NCI-H2081 (cell line): ENCODE data around the gene CDRT4.

ENCODE experiments used
- DNase-seq, 2 experiments: peaks; one replicate each; lab custom pipeline; 2025; lab: John Stamatoyannopoulos, UW

Gene CDRT4

GRCh38 chr17:15492791-15493692 lies 25.6 kb upstream of the CDRT4 start:
- no peak for DNase-seq

GRCh38 chr17:15492186-15492585 lies 24.8 kb upstream of the CDRT4 start:
- no peak for DNase-seq

GRCh38 chr17:15490634-15491261 lies 23.3 kb upstream of the CDRT4 start:
- DNase-seq: no peak

- DNase-seq: no peak
Observed at GRCh38 chr17:15488557-15488956, 21.1 kb upstream of the CDRT4 start.

GRCh38 chr17:15485045-15485444 lies 17.6 kb upstream of the CDRT4 start:
- no peak for DNase-seq

- no peak for DNase-seq
Observed at GRCh38 chr17:15483431-15483830, 16.0 kb upstream of the CDRT4 start.

- DNase-seq: no peak
Observed at GRCh38 chr17:15482476-15482875, 15.1 kb upstream of the CDRT4 start.

GRCh38 chr17:15481481-15481880 lies 14.1 kb upstream of the CDRT4 start:
- no peak for DNase-seq

GRCh38 chr17:15480204-15480603 lies 12.8 kb upstream of the CDRT4 start:
- DNase-seq: no peak

- DNase-seq: no peak
Observed at GRCh38 chr17:15479703-15480102, 12.3 kb upstream of the CDRT4 start.

GRCh38 chr17:15478845-15479244 lies 11.4 kb upstream of the CDRT4 start:
- DNase-seq: no peak

- no peak for DNase-seq
Observed at GRCh38 chr17:15475631-15476354, 8.4 kb upstream of the CDRT4 start.

GRCh38 chr17:15472891-15473290 lies 5.5 kb upstream of the CDRT4 start:
- no peak for DNase-seq

- no peak for DNase-seq
Observed at GRCh38 chr17:15470536-15470935, 3.1 kb upstream of the CDRT4 start.

- DNase-seq: no peak
Observed at GRCh38 chr17:15469260-15469659, 1.8 kb upstream of the CDRT4 start.

- no peak for DNase-seq
Observed at GRCh38 chr17:15468126-15468525, 705 bp upstream of the CDRT4 start.

GRCh38 chr17:15466131-15466530 lies 1.3 kb downstream of the CDRT4 start:
- DNase-seq: no peak

GRCh38 chr17:15465045-15465701 lies 2.2 kb downstream of the CDRT4 start:
- no peak for DNase-seq

GRCh38 chr17:15464231-15464985 lies 3.0 kb downstream of the CDRT4 start:
- DNase-seq: no peak

GRCh38 chr17:15462976-15463772 lies 4.2 kb downstream of the CDRT4 start:
- no peak for DNase-seq

- no peak for DNase-seq
Observed at GRCh38 chr17:15457723-15458094, 9.7 kb downstream of the CDRT4 start.
